ENCODE results near the gene DNAL1.

Gene DNAL1

DNA sequence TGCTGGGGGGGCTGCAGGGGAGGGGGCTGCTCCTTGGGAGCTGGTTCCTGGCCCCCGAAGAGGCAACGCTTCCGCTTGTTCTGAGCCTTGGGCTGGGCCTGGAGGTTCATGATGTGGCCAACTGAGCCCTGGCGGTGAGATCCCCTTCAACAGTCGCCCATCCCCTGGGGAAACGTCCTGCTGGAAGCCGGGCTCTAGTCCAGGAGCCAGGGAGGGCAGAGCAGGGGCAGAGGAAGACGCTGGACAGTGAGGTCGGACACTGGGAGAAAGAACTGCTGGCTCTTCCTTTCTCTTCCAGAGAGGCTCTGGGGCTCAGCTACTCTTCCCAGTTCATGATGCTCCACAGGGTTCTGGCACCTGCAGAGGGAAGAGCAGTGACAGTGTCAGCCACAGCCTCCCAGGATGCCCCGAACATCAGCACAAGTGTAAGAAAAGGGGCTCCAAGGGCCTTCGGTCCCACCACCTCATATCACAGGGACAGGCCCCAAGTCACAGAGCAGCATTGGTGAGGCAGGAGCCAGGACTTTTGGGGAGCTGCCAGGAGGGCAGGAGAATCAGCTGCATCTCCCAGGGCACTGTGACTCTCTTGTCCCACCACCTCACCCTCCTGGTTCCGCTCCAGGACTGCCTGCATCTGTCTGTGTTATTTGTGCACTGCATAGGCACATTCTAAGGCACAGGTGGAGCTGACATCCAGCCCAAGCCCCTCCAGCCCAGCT, 95.3 kb downstream of the DNAL1 start:
- no peak for DNase-seq
- Histone ChIP-seq H3K36me3 (peaks cover 31% of the 10 kb centered on the region), H3K27me3 (no peaks in the 10 kb centered on the region), H3K4me3 (ENCODE audit: low read depth, low read length) (no peak overlapping the region), H3K9me3 (no peaks in the 10 kb centered on the region), H3K4me1 (peaks cover 42% of the 10 kb centered on the region)
- TF ChIP-seq, protein P1, sequence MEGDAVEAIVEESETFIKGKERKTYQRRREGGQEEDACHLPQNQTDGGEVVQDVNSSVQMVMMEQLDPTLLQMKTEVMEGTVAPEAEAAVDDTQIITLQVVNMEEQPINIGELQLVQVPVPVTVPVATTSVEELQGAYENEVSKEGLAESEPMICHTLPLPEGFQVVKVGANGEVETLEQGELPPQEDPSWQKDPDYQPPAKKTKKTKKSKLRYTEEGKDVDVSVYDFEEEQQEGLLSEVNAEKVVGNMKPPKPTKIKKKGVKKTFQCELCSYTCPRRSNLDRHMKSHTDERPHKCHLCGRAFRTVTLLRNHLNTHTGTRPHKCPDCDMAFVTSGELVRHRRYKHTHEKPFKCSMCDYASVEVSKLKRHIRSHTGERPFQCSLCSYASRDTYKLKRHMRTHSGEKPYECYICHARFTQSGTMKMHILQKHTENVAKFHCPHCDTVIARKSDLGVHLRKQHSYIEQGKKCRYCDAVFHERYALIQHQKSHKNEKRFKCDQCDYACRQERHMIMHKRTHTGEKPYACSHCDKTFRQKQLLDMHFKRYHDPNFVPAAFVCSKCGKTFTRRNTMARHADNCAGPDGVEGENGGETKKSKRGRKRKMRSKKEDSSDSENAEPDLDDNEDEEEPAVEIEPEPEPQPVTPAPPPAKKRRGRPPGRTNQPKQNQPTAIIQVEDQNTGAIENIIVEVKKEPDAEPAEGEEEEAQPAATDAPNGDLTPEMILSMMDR (IDR thresholded peaks at IDR 0.05; ENCODE audit: low read depth, low read length): no peak

DNA sequence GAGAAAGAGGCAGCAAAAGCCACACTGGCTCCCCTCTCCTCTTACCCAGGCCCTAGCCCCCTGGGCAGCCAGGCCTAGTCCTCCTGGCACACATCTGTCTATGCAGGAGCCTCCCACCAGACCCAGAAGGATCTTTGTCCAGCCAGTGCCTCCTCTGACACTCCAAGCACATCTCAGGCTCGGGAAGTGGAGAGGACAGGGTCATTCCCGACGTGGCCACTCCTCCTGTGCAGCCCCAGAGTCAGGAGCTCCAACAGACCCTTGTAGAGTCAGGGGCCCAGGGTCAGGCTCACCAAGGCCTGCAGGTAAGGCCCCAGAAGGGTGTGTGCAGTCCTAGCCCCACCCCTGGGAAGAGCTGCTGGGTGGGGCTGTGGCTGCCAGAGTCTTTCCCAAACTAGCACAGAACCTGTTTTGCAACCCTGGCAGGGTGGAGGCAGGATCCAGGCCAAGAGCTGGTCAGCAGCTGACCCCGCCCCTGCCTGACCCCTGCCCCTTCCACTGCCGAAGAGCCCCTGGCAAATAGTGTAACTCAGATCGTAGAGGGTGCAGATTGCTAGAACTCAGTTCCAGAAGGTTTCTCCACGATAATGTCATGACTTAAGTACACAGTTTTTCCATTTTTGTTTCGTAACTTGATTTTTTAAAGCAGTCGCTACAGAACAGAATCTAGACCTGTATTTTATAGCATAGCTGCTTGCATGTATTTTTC, 96.0 kb downstream of the DNAL1 start:
- H3K9me3 ChIP-seq: no peaks in the 10 kb centered on the region
- H3K4me1 ChIP-seq: peaks cover 47% of the 10 kb centered on the region
- no peak overlapping the region for H3K4me3 ChIP-seq (ENCODE audit: low read depth, low read length)
- TF ChIP-seq, protein P1 (IDR thresholded peaks at IDR 0.05; ENCODE audit: low read depth, low read length): no peak
- DNase-seq: no peak
- peaks cover 27% of the 10 kb centered on the region for H3K36me3 ChIP-seq
- H3K27me3 ChIP-seq: no peaks in the 10 kb centered on the region

DNA sequence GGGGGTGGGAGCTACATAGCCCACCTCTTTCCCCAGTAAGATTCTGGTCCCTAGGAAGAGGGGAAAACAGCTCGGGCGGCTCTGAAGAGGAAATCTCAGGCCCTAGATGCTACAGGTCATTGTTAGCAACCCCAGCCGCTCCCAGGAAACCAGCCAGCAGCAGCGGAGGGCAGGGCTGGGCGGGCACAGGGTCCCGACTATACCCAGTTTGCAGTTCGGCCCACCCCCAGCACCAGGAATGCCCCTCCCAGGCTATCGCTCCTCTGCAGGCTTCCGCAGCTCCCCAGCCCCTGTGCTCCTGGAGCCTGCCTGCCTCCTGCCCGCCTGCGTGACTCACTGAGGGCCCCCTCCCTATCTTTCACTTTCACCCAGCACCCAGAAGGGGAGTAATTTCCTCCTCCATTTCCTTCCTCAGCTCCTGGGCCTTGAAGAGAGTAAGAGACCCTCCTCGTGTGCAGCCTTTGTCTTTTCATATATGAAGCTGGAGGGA, 96.6 kb downstream of the DNAL1 start:
- Histone ChIP-seq H3K27me3 (no peaks in the 10 kb centered on the region), H3K4me3 (ENCODE audit: low read depth, low read length) (peak overlapping the region; percentile 20), H3K9me3 (no peaks in the 10 kb centered on the region), H3K36me3 (peaks cover 25% of the 10 kb centered on the region), H3K4me1 (peaks cover 54% of the 10 kb centered on the region)
- TF ChIP-seq, protein P1 (IDR thresholded peaks at IDR 0.05; ENCODE audit: low read depth, low read length): no peak
- DNase-seq: peak; percentile 74

DNA sequence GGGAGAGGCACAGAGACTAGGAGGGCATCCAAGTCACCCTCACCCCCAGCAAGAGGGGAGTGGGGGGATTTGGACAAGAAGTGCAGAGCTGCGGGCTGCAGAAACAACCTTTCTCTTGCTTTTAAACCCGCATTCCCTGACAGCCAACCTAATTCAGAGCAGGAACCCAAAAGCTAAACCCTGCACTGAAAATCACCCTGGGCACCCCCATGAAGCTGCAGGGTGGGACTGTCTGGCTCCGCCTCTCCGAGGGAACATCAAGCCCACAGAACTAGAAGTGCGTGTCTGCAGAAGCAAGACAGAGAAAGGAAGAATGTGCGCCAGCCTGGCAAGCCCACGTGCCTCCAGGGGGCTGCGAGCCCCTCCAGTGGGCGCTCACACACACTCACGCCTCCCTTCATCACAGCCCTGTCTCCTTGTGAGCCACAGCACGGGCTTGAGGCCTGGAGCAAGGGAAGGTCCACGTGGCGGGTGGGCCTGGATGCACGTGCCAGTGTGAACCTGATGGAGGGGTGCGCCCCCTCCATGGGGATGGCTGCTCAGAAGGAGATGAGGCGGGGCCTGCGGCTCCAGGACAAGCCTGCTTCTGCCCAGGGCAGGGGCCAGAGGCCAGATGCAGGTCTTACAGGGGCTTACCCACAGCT, 97.2 kb downstream of the DNAL1 start:
- Histone ChIP-seq H3K9me3 (no peaks in the 10 kb centered on the region), H3K4me3 (ENCODE audit: low read depth, low read length) (peak overlapping the region; percentile 20), H3K27me3 (no peaks in the 10 kb centered on the region), H3K4me1 (peaks cover 60% of the 10 kb centered on the region), H3K36me3 (peaks cover 21% of the 10 kb centered on the region)
- TF ChIP-seq, protein P1 (IDR thresholded peaks at IDR 0.05; ENCODE audit: low read depth, low read length): no peak
- DNase-seq: no peak

DNA sequence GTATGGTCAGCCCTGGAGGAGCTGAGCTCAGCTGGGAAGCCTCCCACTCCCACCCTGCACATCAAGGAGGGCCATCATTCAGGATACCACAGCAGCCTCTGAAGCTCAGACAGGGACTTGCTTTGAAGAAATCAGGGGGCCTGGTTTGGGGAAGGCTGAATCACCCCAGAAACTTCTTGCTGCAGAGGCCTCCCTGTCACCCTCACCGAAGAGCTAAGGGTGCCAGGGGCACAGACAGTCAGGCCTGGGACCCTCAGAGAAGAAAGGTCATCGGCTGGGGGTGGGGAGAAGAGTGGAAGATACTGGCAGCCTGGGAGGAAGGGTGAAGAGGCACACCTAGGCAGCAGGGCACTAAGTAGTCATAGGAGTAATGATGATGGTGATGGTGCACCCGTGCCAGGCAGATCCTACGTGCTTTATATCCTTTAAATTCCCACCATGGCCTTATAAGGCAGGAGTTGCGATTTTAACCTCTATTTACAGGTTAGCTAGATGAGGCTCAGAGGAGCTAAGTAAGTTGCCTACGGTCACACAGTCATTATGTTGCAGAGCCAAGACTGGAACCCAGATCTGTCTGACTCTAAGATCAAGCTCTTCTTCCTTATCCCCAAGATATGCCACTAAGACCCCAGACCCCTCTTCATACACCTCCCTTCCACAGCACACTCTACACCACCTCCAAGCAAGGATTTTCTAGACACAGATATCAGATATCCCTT, 97.9 kb downstream of the DNAL1 start:
- DNase-seq: no peak
- TF ChIP-seq, protein P1 (IDR thresholded peaks at IDR 0.05; ENCODE audit: low read depth, low read length): no peak
- H3K9me3 ChIP-seq: no peaks in the 10 kb centered on the region
- H3K36me3 ChIP-seq: peaks cover 19% of the 10 kb centered on the region
- H3K27me3 ChIP-seq: no peaks in the 10 kb centered on the region
- no peak overlapping the region for H3K4me3 ChIP-seq (ENCODE audit: low read depth, low read length)
- peaks cover 64% of the 10 kb centered on the region for H3K4me1 ChIP-seq
